CD4-positive, alpha-beta memory T cell (primary cell): Measurements from ENCODE around the gene XPNPEP2. TPM values are rescaled to one million over a fixed set of nuclear protein-coding genes. Genes with fewer than 3 reads are reported as not detected.

Source experiments
- CTCF ChIA-PET: fragments of 350-600 bp; sonication (Branson Sonifier 250); formaldehyde crosslinking; loops from one replicate; lab custom pipeline; 2021; ENCODE audit warnings: inconsistent platforms; ENCODE audit not compliant: partially characterized antibody; lab: Charles Lee
- POLR2A ChIA-PET: fragments of 350-600 bp; sonication (Branson Sonifier 250); formaldehyde crosslinking; loops from one replicate; lab custom pipeline; 2021; ENCODE audit not compliant: partially characterized antibody; lab: Charles Lee
- DNase-seq, 5 donors: peaks; one replicate each; pipeline versions ENCODE4 v3.0.0 to v3.0.0-alpha.2; 2020 to 2022; ENCODE audit warnings: mixed read lengths in 1 of 5
- H3K27ac ChIP-seq: one replicate; pipeline ENCODE4 v1.7.0; 2013; ENCODE audit warnings: low read depth, low read length
- H3K27me3 ChIP-seq: 2 replicates; pipeline ENCODE4 v1.7.0; 2013; ENCODE audit warnings: mild to moderate bottlenecking, low read length, moderate library complexity; ENCODE audit not compliant: insufficient read depth
- H3K36me3 ChIP-seq: 2 replicates; pipeline ENCODE4 v1.7.0; 2013; ENCODE audit warnings: mild to moderate bottlenecking, low read length, moderate library complexity; ENCODE audit not compliant: insufficient read depth
- H3K4me1 ChIP-seq: 2 replicates; pipeline ENCODE4 v1.7.0; 2013; ENCODE audit warnings: mild to moderate bottlenecking, low read length, moderate library complexity; ENCODE audit not compliant: insufficient read depth
- H3K4me3 ChIP-seq, 2 donors: one replicate each; pipeline ENCODE4 v1.7.0; 2013; ENCODE audit warnings: low read length in 2 of 2, mild to moderate bottlenecking in 1 of 2
- H3K9me3 ChIP-seq, 2 donors: one replicate each; pipeline ENCODE4 v1.7.0; 2013; ENCODE audit warnings: low read length in 2 of 2, control low read depth in 1 of 2; ENCODE audit not compliant: control insufficient read depth in 1 of 2
- H3K27ac Mint-ChIP-seq, 7 donors: one replicate each; pipeline ENCODE4 v1.8.0; 2020 to 2021; ENCODE audit warnings: mixed read lengths in 7 of 7, mild to moderate bottlenecking in 6 of 7, inconsistent platforms in 3 of 7, moderate library complexity in 3 of 7
- H3K27me3 Mint-ChIP-seq, 2 donors: one replicate each; pipeline ENCODE4 v1.8.0; 2020 to 2021; ENCODE audit warnings: mixed read lengths in 2 of 2
- H3K36me3 Mint-ChIP-seq, 2 donors: one replicate each; pipeline ENCODE4 v1.8.0; 2020 to 2021; ENCODE audit warnings: mixed read lengths in 2 of 2, inconsistent platforms in 1 of 2, mild to moderate bottlenecking in 1 of 2
- H3K4me1 Mint-ChIP-seq, 4 donors: one replicate each; pipeline ENCODE4 v1.8.0; 2020 to 2021; ENCODE audit warnings: mixed read lengths in 4 of 4, mild to moderate bottlenecking in 1 of 4
- H3K4me3 Mint-ChIP-seq, 8 donors: one replicate each; pipeline ENCODE4 v1.8.0; 2020 to 2021; ENCODE audit warnings: mixed read lengths in 8 of 8, mild to moderate bottlenecking in 7 of 8, moderate library complexity in 6 of 8, inconsistent platforms in 3 of 8
- H3K9me3 Mint-ChIP-seq, 8 donors: one replicate each; pipeline ENCODE4 v1.8.0; 2020 to 2021; ENCODE audit warnings: mixed read lengths in 8 of 8, mild to moderate bottlenecking in 5 of 8, inconsistent platforms in 3 of 8, moderate library complexity in 1 of 8
- intact Hi-C: fragments of 100-400 bp; cut with micrococcal nuclease; formaldehyde crosslinking; loops from one replicate; pipeline ENCODE4 v1.15.1; 2023
- polyA plus RNA-seq, 2 donors: library from polyadenylated mRNA; unstranded; fragments of 300-500 nt; fragmentation: Illumina TruSeq; gene quantifications; one replicate each; pipeline ENCODE4 v1.2.3, GENCODE V29; 2021
- total RNA-seq, 2 experiments: library from RNA; stranded (reverse); gene quantifications; one replicate each; pipeline ENCODE4 v1.2.3, GENCODE V29; 2021

Gene XPNPEP2
- total and polyA plus RNA-seq, 4 experiments from 2014 or later, result 0.32 to 0.90 (median 0.41) TPM

DNA sequence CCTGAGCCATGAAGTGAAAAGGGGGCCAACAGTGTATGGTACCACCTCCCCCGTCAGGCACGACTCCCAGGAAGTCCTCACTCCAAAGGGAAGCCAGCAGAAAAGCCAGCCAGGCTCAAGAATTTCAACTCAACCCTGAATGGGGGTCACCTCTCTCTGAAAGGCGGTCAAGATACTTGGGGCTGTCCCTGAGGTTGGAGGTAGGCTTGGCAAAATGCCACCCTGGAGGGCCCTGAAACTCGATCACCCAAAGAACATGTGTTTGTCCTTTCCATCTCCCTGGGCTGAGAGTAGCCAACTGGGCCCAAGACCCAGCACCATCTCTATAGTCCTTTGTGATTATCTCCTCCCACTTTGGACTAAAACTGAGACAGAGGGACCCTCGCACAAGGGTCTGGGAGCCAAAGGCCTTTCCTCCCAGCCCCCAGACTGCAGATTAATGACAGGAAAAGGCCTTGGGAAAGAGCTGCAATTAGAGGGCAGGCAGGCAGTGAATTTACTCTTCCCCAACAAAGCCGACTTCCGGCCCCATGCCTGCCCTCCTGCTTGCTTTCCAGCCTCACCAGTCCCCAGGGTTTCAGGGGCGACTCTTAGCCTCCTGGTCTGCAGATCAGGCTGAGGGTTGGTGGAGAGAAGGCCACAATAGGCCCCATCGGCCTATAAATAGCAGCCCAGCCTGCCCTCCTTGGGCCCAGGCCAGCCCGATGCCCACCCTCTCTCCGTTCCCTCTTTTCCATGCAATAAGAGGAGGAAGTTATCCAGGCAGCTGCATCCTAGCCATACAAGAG lies 46.6 kb downstream of the XPNPEP2 start:
- intact Hi-C loops, result no loop called here
- Histone ChIP-seq H3K4me3 (peak overlapping the region; percentile 6 to 35), H3K27me3 (no peaks in the 10 kb centered on the region), H3K9me3 (no peaks in the 10 kb centered on the region), H3K36me3 (peaks cover 38% of the 10 kb centered on the region), H3K27ac (peak overlapping the region; percentile 34), H3K4me1 (peaks cover 54% of the 10 kb centered on the region)
- no peak for DNase-seq
- no peaks in the 10 kb centered on the region for H3K9me3 Mint-ChIP-seq
- CTCF ChIA-PET, result interaction anchor here (3.4 to 3.7 kb wide), 2 partner anchors 25 to 38 kb away, joined by 10 read pairs; no protein-coding TSS in a partner anchor
- H3K27ac Mint-ChIP-seq, result peak overlapping the region; percentile 24 to 90 (median 84)
- POLR2A ChIA-PET, result interaction anchor here (2.1 to 39.3 kb wide), 4 partner anchors 0 to 59 kb away, joined by 6 to 1390 read pairs (median 698); partner anchors contain the start of gene SASH3
- H3K27me3 Mint-ChIP-seq, result no peaks in the 10 kb centered on the region
- H3K4me1 Mint-ChIP-seq, result peaks cover 35 to 72% (median 55%) of the 10 kb centered on the region in 4 donors
- H3K4me3 Mint-ChIP-seq, result peak overlapping the region; percentile 54 to 81 (median 76)
- peaks cover 48 to 69% of the 10 kb centered on the region in 2 donors for H3K36me3 Mint-ChIP-seq

DNA sequence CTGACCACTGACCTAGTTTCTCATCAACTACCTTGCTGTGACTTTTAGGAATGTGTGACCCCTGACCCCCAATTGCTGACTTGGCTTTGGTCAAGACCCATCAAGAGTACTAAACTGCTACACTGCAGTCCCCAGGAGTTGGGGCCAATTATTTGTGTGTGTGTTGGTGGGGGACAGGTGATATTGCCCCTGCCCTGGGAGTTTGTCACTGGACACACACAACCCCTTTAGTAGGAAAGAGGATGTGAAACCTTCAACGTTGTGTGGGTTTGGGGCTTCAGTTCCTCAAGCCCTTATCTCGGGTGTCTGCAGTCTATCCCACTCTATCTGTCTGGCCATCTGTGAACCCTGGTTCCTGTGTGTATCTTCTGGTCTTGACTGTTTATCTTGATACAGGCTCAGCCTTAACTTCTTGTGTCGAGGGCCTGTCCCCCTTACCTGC lies 47.5 kb downstream of the XPNPEP2 start:
- DNase-seq, result no peak
- Mint-ChIP-seq H3K4me1 (peaks cover 35 to 67% (median 53%) of the 10 kb centered on the region in 4 donors), H3K36me3 (peaks cover 48 to 73% of the 10 kb centered on the region in 2 donors), H3K4me3 (peak overlapping the region; percentile 69 to 81 (median 76)), H3K9me3 (no peaks in the 10 kb centered on the region), H3K27me3 (no peaks in the 10 kb centered on the region), H3K27ac (peak overlapping the region; percentile 69 to 94 (median 89))
- Histone ChIP-seq H3K27ac (peak overlapping the region; percentile 26), H3K27me3 (no peaks in the 10 kb centered on the region), H3K4me3 (no peak overlapping the region), H3K4me1 (peaks cover 54% of the 10 kb centered on the region), H3K36me3 (peaks cover 47% of the 10 kb centered on the region), H3K9me3 (no peaks in the 10 kb centered on the region)
- ChIA-PET CTCF (interaction anchor here (0.9 to 3.4 kb wide), 4 partner anchors 12 to 60 kb away, joined by 3 to 10 read pairs (median 6); no protein-coding TSS in a partner anchor), POLR2A (interaction anchor here (1.0 to 39.3 kb wide), 3 partner anchors 12 to 60 kb away, joined by 3 to 1390 read pairs (median 7); partner anchors contain the start of gene SASH3)
- intact Hi-C loops, result no loop called here

DNA sequence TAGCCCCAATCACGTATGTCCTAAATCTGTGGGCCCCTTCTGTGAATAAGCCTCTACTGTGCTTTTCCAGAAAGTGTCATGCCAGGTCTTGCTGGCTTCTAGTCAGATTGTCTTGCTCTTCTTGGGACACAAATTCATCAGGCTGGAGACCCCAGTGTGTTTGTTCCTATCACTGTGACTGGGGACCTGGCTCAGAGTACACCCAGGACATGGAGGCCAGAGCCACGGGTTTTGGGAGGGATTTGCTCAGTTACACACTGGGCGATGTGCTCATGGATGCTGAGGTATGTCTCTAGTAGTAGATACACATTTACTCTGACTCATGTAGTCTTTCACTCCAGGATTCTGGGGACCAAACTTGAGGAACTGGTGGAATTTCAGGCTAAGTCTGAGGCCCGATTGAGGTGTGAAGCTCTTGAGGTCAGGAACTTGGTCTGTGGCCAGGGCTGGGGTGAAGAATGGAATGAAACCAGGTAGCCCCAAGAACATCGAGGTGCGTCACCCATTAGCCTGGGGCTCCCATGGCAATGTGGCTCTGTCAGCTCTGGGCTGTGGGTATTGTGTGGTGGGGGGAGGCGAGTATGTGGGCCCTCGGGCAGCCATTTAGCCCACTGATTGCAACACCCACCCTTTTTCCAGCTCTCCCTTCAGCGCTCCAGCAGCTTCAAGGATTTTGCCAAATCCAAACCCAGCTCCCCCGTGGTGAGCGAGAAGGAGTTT lies 48.7 kb downstream of the XPNPEP2 start:
- Histone ChIP-seq H3K36me3 (peaks cover 60% of the 10 kb centered on the region), H3K27me3 (no peaks in the 10 kb centered on the region), H3K27ac (no peak overlapping the region), H3K9me3 (no peaks in the 10 kb centered on the region), H3K4me3 (no peak overlapping the region), H3K4me1 (peaks cover 48% of the 10 kb centered on the region)
- no peaks in the 10 kb centered on the region for H3K27me3 Mint-ChIP-seq
- peak overlapping the region in 6 of 8 donors; percentile 21 to 86 (median 56) for H3K4me3 Mint-ChIP-seq
- no peaks in the 10 kb centered on the region for H3K9me3 Mint-ChIP-seq
- H3K4me1 Mint-ChIP-seq, result peaks cover 29 to 55% (median 45%) of the 10 kb centered on the region in 4 donors
- peak overlapping the region; percentile 71 to 93 (median 85) for H3K27ac Mint-ChIP-seq
- ChIA-PET POLR2A (interaction anchor here (0.8 to 39.3 kb wide), 4 partner anchors 10 to 19 kb away, joined by 3 to 1390 read pairs (median 3); partner anchors contain the start of gene SASH3), CTCF (interaction anchor here (0.7 to 3.4 kb wide), 5 partner anchors 10 to 61 kb away, joined by 3 to 10 read pairs (median 4); no protein-coding TSS in a partner anchor)
- intact Hi-C loops, result no loop called here
- no peak for DNase-seq
- H3K36me3 Mint-ChIP-seq, result peaks cover 50 to 69% of the 10 kb centered on the region in 2 donors

DNA sequence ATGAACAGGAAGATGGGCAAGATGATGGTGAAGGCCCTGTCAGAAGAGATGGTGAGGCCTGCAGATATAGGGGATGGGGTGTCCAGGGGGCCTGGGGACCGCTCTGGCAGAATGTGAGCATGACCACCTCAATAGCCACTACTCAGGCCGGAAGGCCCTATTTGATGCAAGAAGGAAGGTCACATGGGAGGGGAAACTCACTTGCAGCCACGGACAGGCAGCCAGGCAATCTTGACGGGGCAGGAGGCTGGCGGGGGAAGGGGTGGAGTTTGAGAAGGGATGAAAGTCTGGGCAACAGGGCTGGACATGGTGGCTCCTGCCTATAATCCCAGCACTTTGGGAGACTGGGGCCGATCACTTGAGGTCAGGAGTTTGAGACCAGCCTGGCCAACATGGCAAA lies 49.7 kb downstream of the XPNPEP2 start:
- ChIA-PET POLR2A (interaction anchor here (39.3 kb wide), 1 partner anchor 20 kb away, joined by 1390 read pairs; the partner anchor contains the start of gene SASH3), CTCF (no interaction called here)
- H3K4me1 ChIP-seq, result peaks cover 37% of the 10 kb centered on the region
- Mint-ChIP-seq H3K4me1 (peaks cover 23 to 49% (median 36%) of the 10 kb centered on the region in 4 donors), H3K9me3 (no peaks in the 10 kb centered on the region), H3K27ac (peak overlapping the region in 6 of 7 donors; percentile 42 to 79 (median 57)), H3K4me3 (no peak overlapping the region), H3K27me3 (no peaks in the 10 kb centered on the region), H3K36me3 (peaks cover 50 to 68% of the 10 kb centered on the region in 2 donors)
- H3K9me3 ChIP-seq, result no peaks in the 10 kb centered on the region
- DNase-seq, result no peak
- H3K36me3 ChIP-seq, result peaks cover 61% of the 10 kb centered on the region
- intact Hi-C loops, result no loop called here
- H3K27ac ChIP-seq, result no peak overlapping the region
- H3K4me3 ChIP-seq, result no peak overlapping the region
- H3K27me3 ChIP-seq, result no peaks in the 10 kb centered on the region

DNA sequence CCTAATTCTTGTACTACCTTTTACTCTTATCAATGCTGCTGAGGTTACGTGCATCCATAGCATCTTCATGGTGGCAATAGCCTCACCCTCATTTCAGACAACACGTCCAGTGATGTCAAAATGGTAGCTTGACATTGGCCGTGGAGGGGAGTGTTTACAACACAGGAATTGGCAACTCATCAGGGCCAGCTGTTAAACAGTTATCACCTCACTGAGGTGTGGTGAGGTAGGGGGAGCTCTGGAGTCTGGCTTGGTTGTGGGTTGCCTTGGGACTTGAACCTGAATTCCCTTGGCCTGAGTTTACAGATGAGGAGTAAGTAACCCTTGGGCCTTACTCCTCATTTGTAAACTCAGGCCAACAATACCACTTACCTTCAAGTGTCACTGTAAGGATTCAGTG lies 51.4 kb downstream of the XPNPEP2 start:
- Histone ChIP-seq H3K27ac (no peak overlapping the region), H3K36me3 (peaks cover 67% of the 10 kb centered on the region), H3K27me3 (no peaks in the 10 kb centered on the region), H3K4me1 (peaks cover 23% of the 10 kb centered on the region), H3K9me3 (no peaks in the 10 kb centered on the region), H3K4me3 (no peak overlapping the region)
- H3K36me3 Mint-ChIP-seq, result peaks cover 41 to 64% of the 10 kb centered on the region in 2 donors
- ChIA-PET CTCF (no interaction called here), POLR2A (interaction anchor here (39.3 kb wide), 1 partner anchor 22 kb away, joined by 1390 read pairs; the partner anchor contains the start of gene SASH3)
- no peak overlapping the region for H3K4me3 Mint-ChIP-seq
- intact Hi-C loops, result no loop called here
- H3K9me3 Mint-ChIP-seq, result no peaks in the 10 kb centered on the region
- DNase-seq, result no peak
- H3K27ac Mint-ChIP-seq, result peak overlapping the region in 5 of 7 donors; percentile 42 to 64 (median 54)
- peaks cover 19 to 41% (median 24%) of the 10 kb centered on the region in 4 donors for H3K4me1 Mint-ChIP-seq
- no peaks in the 10 kb centered on the region for H3K27me3 Mint-ChIP-seq

DNA sequence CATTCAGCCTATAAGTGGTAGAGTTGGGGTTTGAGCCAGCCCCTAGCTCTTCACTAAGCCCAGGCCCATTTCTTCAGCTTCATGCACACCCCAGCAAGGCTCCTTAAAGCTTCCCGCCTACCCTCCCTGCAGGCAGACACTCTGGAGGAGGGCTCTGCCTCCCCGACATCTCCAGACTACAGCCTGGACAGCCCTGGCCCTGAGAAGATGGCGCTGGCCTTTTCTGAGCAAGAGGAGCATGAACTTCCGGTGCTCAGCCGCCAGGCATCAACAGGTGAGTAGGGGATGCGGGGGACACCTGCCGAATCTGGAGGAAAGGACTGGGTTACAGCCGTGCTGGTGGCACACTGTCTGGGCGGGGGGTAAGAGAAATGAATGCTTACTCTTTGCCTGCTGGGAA lies 52.0 kb downstream of the XPNPEP2 start:
- H3K4me3 Mint-ChIP-seq, result no peak overlapping the region
- H3K4me1 Mint-ChIP-seq, result peaks cover 13 to 34% (median 18%) of the 10 kb centered on the region in 4 donors
- no peak for DNase-seq
- no peaks in the 10 kb centered on the region for H3K9me3 ChIP-seq
- intact Hi-C loops, result no loop called here
- no peak overlapping the region for H3K27ac ChIP-seq
- H3K27me3 ChIP-seq, result no peaks in the 10 kb centered on the region
- H3K27ac Mint-ChIP-seq, result peak overlapping the region in 2 of 7 donors; percentile 0 to 73
- no peaks in the 10 kb centered on the region for H3K27me3 Mint-ChIP-seq
- ChIA-PET CTCF (no interaction called here), POLR2A (interaction anchor here (39.3 kb wide), 1 partner anchor 22 kb away, joined by 1390 read pairs; the partner anchor contains the start of gene SASH3)
- H3K36me3 Mint-ChIP-seq, result peaks cover 35 to 60% of the 10 kb centered on the region in 2 donors
- no peaks in the 10 kb centered on the region for H3K9me3 Mint-ChIP-seq
- no peak overlapping the region for H3K4me3 ChIP-seq
- peaks cover 67% of the 10 kb centered on the region for H3K36me3 ChIP-seq
- peaks cover 16% of the 10 kb centered on the region for H3K4me1 ChIP-seq
